SK-N-SH treated with all-trans-retinoic acid at 6 μM for 48 hours (cell line): ENCODE results near the gene ETNK2.

ENCODE experiments used
- ARNTL ChIP-seq: fragments of 450-650 bp; formaldehyde crosslinking; IDR thresholded peaks from 2 replicates; pipeline ENCODE4 v1.5.0; 2020; ENCODE audit warnings: low read depth, mild to moderate bottlenecking, moderate library complexity, borderline replicate concordance
- BACH2 ChIP-seq: fragments of 250-450 bp; sonication (Bioruptor Pico); IDR thresholded peaks from 2 replicates; pipeline ENCODE4 v1.9.0; 2021; ENCODE audit warnings: mild to moderate bottlenecking, borderline replicate concordance
- CSRNP3 ChIP-seq: fragments of 250-450 bp; sonication (Bioruptor Pico); IDR thresholded peaks from 2 replicates; pipeline ENCODE4 v1.5.1; 2021; ENCODE audit warnings: mild to moderate bottlenecking, moderate library complexity
- PPARA ChIP-seq: fragments of 250-450 bp; sonication (Bioruptor Pico); IDR thresholded peaks from 2 replicates; pipeline ENCODE4 v1.5.0; 2020; ENCODE audit warnings: mild to moderate bottlenecking, borderline replicate concordance
- TCF4 ChIP-seq: fragments of 250-450 bp; sonication (Bioruptor Pico); IDR thresholded peaks from 2 replicates; pipeline ENCODE4 v1.8.0; 2021; ENCODE audit warnings: mild to moderate bottlenecking, moderate library complexity, borderline replicate concordance
- ZNF8 ChIP-seq: fragments of 450-650 bp; formaldehyde crosslinking; IDR thresholded peaks from 2 replicates; pipeline ENCODE4 v1.5.0; 2020; ENCODE audit warnings: mild to moderate bottlenecking, moderate library complexity

- TF ChIP-seq CSRNP3, result no peak
- no peak for TF ChIP-seq BACH2
- no peak for TF ChIP-seq TCF4 (CRISPR knock-in tag)
- no peak for TF ChIP-seq PPARA (CRISPR knock-in tag)
- TF ChIP-seq ZNF8 (CRISPR knock-in tag), result no peak
- TF ChIP-seq ARNTL, result no peak
Measured at GRCh38 chr1:204085876-204086275, 66.0 kb downstream of the ETNK2 start.
